22Rv1 (cell line): ENCODE measurements around the gene ATXN10.
A peak's percentile ranks its signal among the peaks of the same experiment; 100 is the strongest.
"Not testable (repeated sequence)": the region's sequence is repeated elsewhere in the genome, so short reads cannot be mapped to it uniquely, and the experiment has no call there.

ENCODE experiments used
- H3K27ac ChIP-seq: fragments of 450-650 bp; 2 replicates; pipeline ENCODE4 v1.5.1; 2017
- CTCF ChIP-seq: fragments of 450-650 bp; IDR thresholded peaks from 2 replicates; pipeline ENCODE4 v1.5.1; 2017; ENCODE audit warnings: mild to moderate bottlenecking
- ZFX ChIP-seq: fragments of 450-650 bp; IDR thresholded peaks from 2 replicates; pipeline ENCODE4 v1.6.1; 2017; ENCODE audit warnings: antibody characterized with exemption, borderline replicate concordance

The ATXN10 gene

GRCh38 chr22:45671783-45672563 lies at the start of gene ATXN10:
Gene ATXN10 (plus strand): TSS chr22:45671834. CDS start chr22:45672064, 230 bp downstream.
- H3K27ac ChIP-seq = peak within 1 kb of the TSS; percentile 82
- TF ChIP-seq CTCF (no peak), ZFX (peak; percentile 94)

DNA sequence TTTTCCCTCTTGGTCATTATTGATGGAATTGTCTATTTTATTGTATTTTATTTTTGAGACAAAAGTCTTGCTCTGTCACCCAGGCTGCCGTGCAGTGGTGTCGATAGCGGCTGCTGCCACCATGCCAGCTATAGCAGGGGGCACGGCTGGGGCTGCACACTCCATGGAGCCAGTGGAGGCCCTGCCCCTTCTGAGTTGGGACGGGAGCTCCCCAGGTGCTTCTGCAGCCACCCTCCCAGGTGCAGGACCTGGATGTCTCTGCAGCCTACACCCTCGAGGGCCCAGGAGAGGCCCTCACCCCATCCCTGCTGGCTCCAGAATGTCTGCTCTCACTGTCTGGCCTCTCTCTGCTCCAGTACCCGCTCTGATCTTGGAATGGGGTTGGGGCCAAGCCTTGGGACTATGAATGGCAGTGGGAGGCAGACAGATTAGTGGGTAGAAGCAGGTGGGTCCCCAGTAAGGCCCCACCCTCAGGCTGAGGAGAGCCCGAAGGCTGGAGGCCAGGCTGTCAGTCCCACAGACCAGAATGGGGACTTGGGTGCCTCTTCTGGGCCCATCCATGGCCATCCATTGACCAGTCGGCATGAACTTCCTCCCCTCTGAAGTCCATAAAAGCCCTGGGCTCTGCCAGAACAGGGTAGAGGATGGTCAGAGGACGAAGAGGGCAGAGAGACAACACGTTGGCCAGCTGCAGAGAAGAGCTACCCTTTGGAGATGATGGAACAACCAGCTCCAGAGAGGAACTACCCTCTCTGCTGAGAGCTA lies 49.6 kb upstream of the ATXN10 start:
- H3K27ac ChIP-seq = no peak overlapping the region
- TF ChIP-seq ZFX (no peak), CTCF (no peak)

GRCh38 chr22:45623464-45624145 lies 48.0 kb upstream of the ATXN10 start:
- H3K27ac ChIP-seq = not testable (repeated sequence)

DNA sequence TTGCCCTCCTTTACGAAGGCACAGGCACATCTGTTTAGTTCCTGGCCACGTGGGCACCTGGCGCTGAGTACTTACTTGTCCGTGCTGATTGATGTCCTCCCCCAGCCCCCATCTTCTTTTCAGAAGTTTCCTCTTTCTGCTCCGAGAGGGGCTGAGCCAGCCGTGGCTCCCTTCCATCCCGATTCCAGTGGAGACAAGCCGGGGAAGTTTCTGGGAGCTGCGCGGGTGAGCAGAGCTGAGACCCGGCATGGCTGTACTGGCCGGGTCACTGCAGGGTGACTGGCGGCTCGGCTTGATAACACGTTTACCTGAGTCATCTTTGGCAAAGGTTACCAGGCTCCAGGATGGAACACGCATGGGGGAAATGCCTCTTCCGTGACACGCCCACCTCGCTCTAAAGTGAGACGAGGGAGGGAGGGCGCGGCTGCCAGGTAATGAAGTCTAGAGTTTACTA lies 45.4 kb upstream of the ATXN10 start:
- TF ChIP-seq CTCF (no peak), ZFX (no peak)
- no peak overlapping the region for H3K27ac ChIP-seq

- H3K27ac ChIP-seq = no peak overlapping the region
- TF ChIP-seq CTCF (no peak), ZFX (no peak)
Observed at GRCh38 chr22:45627489-45628233, 44.0 kb upstream of the ATXN10 start.

GRCh38 chr22:45628515-45628914 lies 43.1 kb upstream of the ATXN10 start:
- no peak for TF ChIP-seq CTCF
- TF ChIP-seq ZFX = no peak
- H3K27ac ChIP-seq = no peak overlapping the region

GRCh38 chr22:45629469-45630089 lies 42.1 kb upstream of the ATXN10 start:
- H3K27ac ChIP-seq = no peak overlapping the region
- TF ChIP-seq ZFX (no peak), CTCF (no peak)
